HG03442 (cell line): Measurements from ENCODE around the gene SLC51A.
A peak's percentile ranks its signal among the peaks of the same experiment; 100 is the strongest.

Experiments used
- ATAC-seq: cut with Tn5 transposase; IDR thresholded peaks from one replicate; pipeline ENCODE4 v1.9.1; 2021; ENCODE audit warnings: mild to moderate bottlenecking, moderate library complexity; ENCODE audit not compliant: unreplicated experiment

Gene SLC51A

GRCh38 chr3:196214783-196215441 lies 1.4 kb upstream of the SLC51A start:
- no peak for ATAC-seq

- no peak for ATAC-seq
Measured at GRCh38 chr3:196215493-196216020, 777 bp upstream of the SLC51A start.

- ATAC-seq = no peak
Measured at GRCh38 chr3:196216681-196217211, 412 bp downstream of the SLC51A start.

- ATAC-seq = no peak
Measured at GRCh38 chr3:196217307-196218154, 1.2 kb downstream of the SLC51A start.

- ATAC-seq = no peak
Measured at GRCh38 chr3:196218155-196218712, 1.9 kb downstream of the SLC51A start.

- ATAC-seq = peak; percentile 67
Measured at GRCh38 chr3:196219194-196219969, 3.0 kb downstream of the SLC51A start.

GRCh38 chr3:196219970-196220311 lies 3.6 kb downstream of the SLC51A start:
- no peak for ATAC-seq

GRCh38 chr3:196220587-196220986 lies 4.3 kb downstream of the SLC51A start:
- no peak for ATAC-seq

- ATAC-seq = no peak
Measured at GRCh38 chr3:196220991-196221390, 4.7 kb downstream of the SLC51A start.

- ATAC-seq = no peak
Measured at GRCh38 chr3:196222876-196223595, 6.7 kb downstream of the SLC51A start.

GRCh38 chr3:196225086-196225485 lies 8.8 kb downstream of the SLC51A start:
- ATAC-seq = no peak

- ATAC-seq = no peak
Measured at GRCh38 chr3:196225763-196226364, 9.5 kb downstream of the SLC51A start.

GRCh38 chr3:196227121-196227561 lies 10.8 kb downstream of the SLC51A start:
- no peak for ATAC-seq

- ATAC-seq = no peak
Measured at GRCh38 chr3:196227629-196228493, 11.5 kb downstream of the SLC51A start.

GRCh38 chr3:196232154-196232881 lies 16.0 kb downstream of the SLC51A start:
- peak; percentile 52 for ATAC-seq

- ATAC-seq = no peak
Measured at GRCh38 chr3:196232882-196233251, 16.5 kb downstream of the SLC51A start.

GRCh38 chr3:196235452-196236122 lies 19.3 kb downstream of the SLC51A start:
- ATAC-seq = no peak

- no peak for ATAC-seq
Measured at GRCh38 chr3:196236223-196236622, 19.9 kb downstream of the SLC51A start.
